ENCODE data around the gene USP2. TPM values are rescaled to one million over a fixed set of nuclear protein-coding genes. Genes with fewer than 3 reads are reported as not detected.

The USP2 gene
- total RNA-seq, 1 experiment from 2014 or later = 3.1 TPM

DNA sequence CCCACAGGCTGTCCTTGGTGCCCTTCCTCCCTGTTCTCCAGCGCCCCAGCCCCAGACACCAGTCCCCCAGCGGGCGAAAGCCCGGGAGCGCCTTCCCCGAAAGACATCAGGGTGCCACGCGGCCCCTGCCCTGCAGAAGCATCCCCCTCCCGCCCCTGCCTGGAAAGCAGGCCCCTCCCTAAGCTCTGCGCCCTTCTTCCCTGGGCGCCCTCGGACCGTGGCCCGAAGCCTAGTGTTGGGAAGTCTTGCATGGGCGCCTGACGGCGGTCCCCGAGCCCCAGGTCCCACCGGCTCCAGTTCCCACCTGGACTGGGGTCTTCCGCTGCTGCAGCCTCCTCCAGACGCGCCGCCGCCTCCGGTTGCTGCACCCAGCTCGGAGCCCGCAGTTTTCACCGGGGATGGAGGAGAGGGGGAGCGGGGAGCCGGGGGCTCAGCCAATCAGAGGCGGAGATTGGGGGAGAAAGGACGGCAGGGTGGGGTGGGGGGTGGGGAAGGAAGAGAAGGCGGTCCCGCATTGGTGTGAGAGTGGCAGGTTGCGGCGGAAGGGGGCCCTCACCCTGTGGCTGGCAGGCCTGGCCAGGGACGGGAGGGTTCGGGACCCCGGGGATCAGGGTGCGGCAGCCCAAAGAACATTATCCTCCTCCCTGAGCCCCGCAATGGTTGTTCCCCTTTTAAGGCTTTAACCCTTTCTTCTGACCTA lies 41.5 kb upstream of the USP2 start, which contains the start of gene THY1:
Gene THY1 (minus strand): TSS at position 364 of the 700 bp plus-strand sequence. CDS start 2,267 bp downstream, outside the sequence.
- H3K4me1 ChIP-seq (ENCODE audit: control insufficient read depth, insufficient read depth, low read length) = peaks cover 10% of the 10 kb centered on the region; the same call in 1 of the 2 replicates
- peak; percentile 24 for ATAC-seq
- intact Hi-C loops (cut with micrococcal nuclease; ENCODE audit: unreplicated experiment) = no loop called here

DNA sequence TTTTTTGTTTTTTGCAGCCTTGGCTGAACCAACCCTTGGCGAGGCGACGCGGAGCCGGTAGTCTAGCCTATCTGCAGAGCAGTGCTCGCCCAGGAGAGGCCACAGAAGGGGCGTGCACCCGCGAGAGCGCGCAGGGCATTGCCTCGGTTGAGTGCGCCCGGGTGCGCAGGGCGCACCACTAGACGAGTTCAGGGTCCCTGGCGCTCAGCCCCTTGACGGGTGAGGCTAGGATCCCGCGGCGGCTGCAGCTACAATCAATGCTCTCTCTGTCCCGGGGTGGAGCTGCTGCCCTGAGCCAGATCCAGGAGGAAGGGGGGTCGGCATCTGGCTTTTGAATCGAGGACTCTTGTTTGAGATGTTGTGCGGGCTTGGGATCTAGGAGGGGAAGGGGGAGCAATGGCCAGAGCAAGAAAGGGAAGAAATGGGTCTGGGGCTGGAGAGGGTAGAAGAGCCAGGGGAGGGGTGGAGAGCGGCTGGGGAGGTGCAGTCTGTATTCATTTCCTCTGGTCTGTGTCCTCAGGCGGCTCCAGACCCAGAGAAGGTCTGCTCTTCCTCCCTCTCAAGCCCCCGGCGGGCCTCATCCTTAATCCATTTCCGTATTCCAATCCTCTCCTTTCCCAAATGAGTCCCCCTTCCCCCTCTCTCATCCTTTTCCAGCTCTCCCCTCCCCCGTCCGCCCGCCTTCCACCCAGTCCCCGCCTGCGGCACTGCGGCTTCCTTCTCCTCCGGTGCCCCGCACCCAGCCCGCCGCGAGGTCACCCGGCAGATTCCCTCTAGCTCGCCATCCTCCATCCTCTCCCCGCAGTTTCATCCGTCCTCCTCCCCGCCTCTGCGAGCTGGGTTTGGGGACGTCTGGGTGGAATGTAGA lies 40.7 kb upstream of the USP2 start:
- Histone ChIP-seq H3K27me3 (ENCODE audit: control insufficient read depth, insufficient read depth, low read length) (peaks cover 5% of the 10 kb centered on the region), H3K4me1 (ENCODE audit: control insufficient read depth, insufficient read depth, low read length) (peaks cover 12% of the 10 kb centered on the region; the same call in 1 of the 2 replicates), H3K27ac (ENCODE audit: low read length) (no peak overlapping the region), H3K36me3 (ENCODE audit: control insufficient read depth, insufficient read depth, low read length) (no peaks in the 10 kb centered on the region), H3K4me3 (ENCODE audit: low read depth in 2 of 2, low read length in 2 of 2) (peak overlapping the region; percentile 51 to 55), H3K9me3 (ENCODE audit: control insufficient read depth, insufficient read depth, low read depth, low read length) (no peaks in the 10 kb centered on the region)
- CTCF ChIA-PET = interaction anchor here (0.7 kb wide), 1 partner anchor 18 kb away, joined by 13 read pairs; no protein-coding TSS in a partner anchor
- no TSS peak for BruUV-seq (replicated peaks)
- intact Hi-C loops (cut with micrococcal nuclease; ENCODE audit: unreplicated experiment) (no loop called here), in situ Hi-C loops (cut with HindIII; ENCODE audit: low pct_unique_long_range_greater_than_20kb, low sequenced_read_pairs) (no loop called here)
- TF ChIP-seq POLR2AphosphoS5 (IDR thresholded peaks at IDR 0.05; ENCODE audit: low read depth, low read length) (no peak), TCF7L2 (IDR thresholded peaks at IDR 0.05; ENCODE audit: low read depth, low read length) (no peak), SIN3A (IDR thresholded peaks at IDR 0.05; ENCODE audit: borderline replicate concordance, insufficient read depth, low read depth, low read length) (no peak)
- TF ChIP-seq, protein P1, sequence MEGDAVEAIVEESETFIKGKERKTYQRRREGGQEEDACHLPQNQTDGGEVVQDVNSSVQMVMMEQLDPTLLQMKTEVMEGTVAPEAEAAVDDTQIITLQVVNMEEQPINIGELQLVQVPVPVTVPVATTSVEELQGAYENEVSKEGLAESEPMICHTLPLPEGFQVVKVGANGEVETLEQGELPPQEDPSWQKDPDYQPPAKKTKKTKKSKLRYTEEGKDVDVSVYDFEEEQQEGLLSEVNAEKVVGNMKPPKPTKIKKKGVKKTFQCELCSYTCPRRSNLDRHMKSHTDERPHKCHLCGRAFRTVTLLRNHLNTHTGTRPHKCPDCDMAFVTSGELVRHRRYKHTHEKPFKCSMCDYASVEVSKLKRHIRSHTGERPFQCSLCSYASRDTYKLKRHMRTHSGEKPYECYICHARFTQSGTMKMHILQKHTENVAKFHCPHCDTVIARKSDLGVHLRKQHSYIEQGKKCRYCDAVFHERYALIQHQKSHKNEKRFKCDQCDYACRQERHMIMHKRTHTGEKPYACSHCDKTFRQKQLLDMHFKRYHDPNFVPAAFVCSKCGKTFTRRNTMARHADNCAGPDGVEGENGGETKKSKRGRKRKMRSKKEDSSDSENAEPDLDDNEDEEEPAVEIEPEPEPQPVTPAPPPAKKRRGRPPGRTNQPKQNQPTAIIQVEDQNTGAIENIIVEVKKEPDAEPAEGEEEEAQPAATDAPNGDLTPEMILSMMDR (IDR thresholded peaks at IDR 0.05) = no peak
- TF ChIP-seq, protein P2, sequence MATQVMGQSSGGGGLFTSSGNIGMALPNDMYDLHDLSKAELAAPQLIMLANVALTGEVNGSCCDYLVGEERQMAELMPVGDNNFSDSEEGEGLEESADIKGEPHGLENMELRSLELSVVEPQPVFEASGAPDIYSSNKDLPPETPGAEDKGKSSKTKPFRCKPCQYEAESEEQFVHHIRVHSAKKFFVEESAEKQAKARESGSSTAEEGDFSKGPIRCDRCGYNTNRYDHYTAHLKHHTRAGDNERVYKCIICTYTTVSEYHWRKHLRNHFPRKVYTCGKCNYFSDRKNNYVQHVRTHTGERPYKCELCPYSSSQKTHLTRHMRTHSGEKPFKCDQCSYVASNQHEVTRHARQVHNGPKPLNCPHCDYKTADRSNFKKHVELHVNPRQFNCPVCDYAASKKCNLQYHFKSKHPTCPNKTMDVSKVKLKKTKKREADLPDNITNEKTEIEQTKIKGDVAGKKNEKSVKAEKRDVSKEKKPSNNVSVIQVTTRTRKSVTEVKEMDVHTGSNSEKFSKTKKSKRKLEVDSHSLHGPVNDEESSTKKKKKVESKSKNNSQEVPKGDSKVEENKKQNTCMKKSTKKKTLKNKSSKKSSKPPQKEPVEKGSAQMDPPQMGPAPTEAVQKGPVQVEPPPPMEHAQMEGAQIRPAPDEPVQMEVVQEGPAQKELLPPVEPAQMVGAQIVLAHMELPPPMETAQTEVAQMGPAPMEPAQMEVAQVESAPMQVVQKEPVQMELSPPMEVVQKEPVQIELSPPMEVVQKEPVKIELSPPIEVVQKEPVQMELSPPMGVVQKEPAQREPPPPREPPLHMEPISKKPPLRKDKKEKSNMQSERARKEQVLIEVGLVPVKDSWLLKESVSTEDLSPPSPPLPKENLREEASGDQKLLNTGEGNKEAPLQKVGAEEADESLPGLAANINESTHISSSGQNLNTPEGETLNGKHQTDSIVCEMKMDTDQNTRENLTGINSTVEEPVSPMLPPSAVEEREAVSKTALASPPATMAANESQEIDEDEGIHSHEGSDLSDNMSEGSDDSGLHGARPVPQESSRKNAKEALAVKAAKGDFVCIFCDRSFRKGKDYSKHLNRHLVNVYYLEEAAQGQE (IDR thresholded peaks at IDR 0.05; ENCODE audit: insufficient read depth in 1 of 2, low read depth in 2 of 2, low read length in 1 of 2) = no peak
- no peak for DNase-seq (ENCODE audit: low read depth, low spot score)
- POLR2A ChIA-PET = interaction anchor here (0.7 kb wide), 1 partner anchor 46 kb away, joined by 17 read pairs; no protein-coding TSS in a partner anchor
- peak; percentile 68 for ATAC-seq

More for the DNA sequence above, 41.5 kb upstream of the USP2 start, which contains the start of gene THY1:
- CTCF ChIA-PET = interaction anchor here (0.7 kb wide), 1 partner anchor 19 kb away, joined by 13 read pairs; no protein-coding TSS in a partner anchor
- Histone ChIP-seq H3K27me3 (ENCODE audit: control insufficient read depth, insufficient read depth, low read length) (peaks cover 5% of the 10 kb centered on the region), H3K36me3 (ENCODE audit: control insufficient read depth, insufficient read depth, low read length) (no peaks in the 10 kb centered on the region), H3K27ac (ENCODE audit: low read length) (no peak within 1 kb of the TSS), H3K9me3 (ENCODE audit: control insufficient read depth, insufficient read depth, low read depth, low read length) (no peaks in the 10 kb centered on the region), H3K4me3 (ENCODE audit: low read depth in 2 of 2, low read length in 2 of 2) (peak within 1 kb of the TSS; percentile 51 to 55)
- no peak for DNase-seq (ENCODE audit: low read depth, low spot score)
- TF ChIP-seq, protein P2 (IDR thresholded peaks at IDR 0.05; ENCODE audit: insufficient read depth in 1 of 2, low read depth in 2 of 2, low read length in 1 of 2) = no peak
- TF ChIP-seq, protein P1 (IDR thresholded peaks at IDR 0.05) = no peak
- TF ChIP-seq POLR2AphosphoS5 (IDR thresholded peaks at IDR 0.05; ENCODE audit: low read depth, low read length) (no peak), SIN3A (IDR thresholded peaks at IDR 0.05; ENCODE audit: borderline replicate concordance, insufficient read depth, low read depth, low read length) (no peak), TCF7L2 (IDR thresholded peaks at IDR 0.05; ENCODE audit: low read depth, low read length) (no peak)
- in situ Hi-C loops (cut with HindIII; ENCODE audit: low pct_unique_long_range_greater_than_20kb, low sequenced_read_pairs) = no loop called here
- POLR2A ChIA-PET = interaction anchor here (0.7 kb wide), 1 partner anchor 47 kb away, joined by 17 read pairs; no protein-coding TSS in a partner anchor
- no TSS peak for BruUV-seq (replicated peaks)

Measured in Panc1 (cell line).